Astrocyte of the spinal cord (primary cell): ENCODE measurements around the gene RNF212B.

Experiments
- DNase-seq: peaks from one replicate; pipeline ENCODE4 v3.0.0; 2011; ENCODE audit warnings: low read depth, low spot score
- H3K4me3 ChIP-seq: 2 replicates; pipeline ENCODE4 v1.5.1; 2011; ENCODE audit warnings: low read depth, mild to moderate bottlenecking, low read length, moderate library complexity
- in situ Hi-C: cut with HindIII; loops from 2 replicates; pipeline ENCODE4 v1.10.0; 2017; ENCODE audit warnings: low sequenced_read_pairs
- TF ChIP-seq, protein P1 (sequence below): IDR thresholded peaks from 2 replicates; pipeline ENCODE4 v1.5.1; 2012; ENCODE audit warnings: low read depth, mild to moderate bottlenecking, low read length, inconsistent platforms

The RNF212B gene

DNA sequence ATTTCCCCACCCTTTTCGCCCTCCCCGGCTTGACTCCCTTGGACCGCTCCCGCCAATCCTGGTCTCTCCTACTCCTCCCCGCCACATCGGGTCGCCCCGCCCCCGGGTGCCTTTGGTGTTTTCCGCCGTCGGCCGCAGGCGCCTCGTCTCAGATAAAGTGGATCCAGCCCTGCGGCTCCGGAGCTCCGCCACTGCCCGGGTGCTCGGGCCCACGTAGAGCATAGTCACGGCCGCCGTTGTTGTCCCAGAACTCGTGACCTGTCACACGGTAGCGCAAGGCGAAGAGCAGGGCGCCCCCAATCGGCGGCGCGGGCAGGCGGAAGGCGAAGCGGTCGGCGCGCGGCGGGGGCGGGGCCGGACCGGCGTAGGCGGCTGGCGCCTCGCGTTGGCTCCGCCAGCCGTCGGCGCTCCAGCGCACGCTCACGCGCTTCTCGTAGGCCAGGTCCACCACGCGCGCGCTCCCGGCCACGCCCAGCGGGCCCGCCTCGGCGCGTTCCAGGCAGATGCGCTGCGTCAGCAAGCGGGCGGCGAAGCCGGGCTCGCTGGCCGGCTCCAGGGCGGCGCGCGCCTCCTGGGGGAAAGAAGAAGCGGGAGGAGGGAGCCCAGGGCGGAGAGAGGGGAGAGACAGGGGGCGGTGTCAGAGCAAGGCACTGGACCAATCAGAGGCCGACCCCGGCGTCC, 63.7 kb downstream of the RNF212B start:
- peak; percentile 99 for DNase-seq
- TF ChIP-seq, protein P1, sequence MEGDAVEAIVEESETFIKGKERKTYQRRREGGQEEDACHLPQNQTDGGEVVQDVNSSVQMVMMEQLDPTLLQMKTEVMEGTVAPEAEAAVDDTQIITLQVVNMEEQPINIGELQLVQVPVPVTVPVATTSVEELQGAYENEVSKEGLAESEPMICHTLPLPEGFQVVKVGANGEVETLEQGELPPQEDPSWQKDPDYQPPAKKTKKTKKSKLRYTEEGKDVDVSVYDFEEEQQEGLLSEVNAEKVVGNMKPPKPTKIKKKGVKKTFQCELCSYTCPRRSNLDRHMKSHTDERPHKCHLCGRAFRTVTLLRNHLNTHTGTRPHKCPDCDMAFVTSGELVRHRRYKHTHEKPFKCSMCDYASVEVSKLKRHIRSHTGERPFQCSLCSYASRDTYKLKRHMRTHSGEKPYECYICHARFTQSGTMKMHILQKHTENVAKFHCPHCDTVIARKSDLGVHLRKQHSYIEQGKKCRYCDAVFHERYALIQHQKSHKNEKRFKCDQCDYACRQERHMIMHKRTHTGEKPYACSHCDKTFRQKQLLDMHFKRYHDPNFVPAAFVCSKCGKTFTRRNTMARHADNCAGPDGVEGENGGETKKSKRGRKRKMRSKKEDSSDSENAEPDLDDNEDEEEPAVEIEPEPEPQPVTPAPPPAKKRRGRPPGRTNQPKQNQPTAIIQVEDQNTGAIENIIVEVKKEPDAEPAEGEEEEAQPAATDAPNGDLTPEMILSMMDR = peak; percentile 64
- in situ Hi-C loops = no loop called here
- peak overlapping the region; percentile 63 for H3K4me3 ChIP-seq

DNA sequence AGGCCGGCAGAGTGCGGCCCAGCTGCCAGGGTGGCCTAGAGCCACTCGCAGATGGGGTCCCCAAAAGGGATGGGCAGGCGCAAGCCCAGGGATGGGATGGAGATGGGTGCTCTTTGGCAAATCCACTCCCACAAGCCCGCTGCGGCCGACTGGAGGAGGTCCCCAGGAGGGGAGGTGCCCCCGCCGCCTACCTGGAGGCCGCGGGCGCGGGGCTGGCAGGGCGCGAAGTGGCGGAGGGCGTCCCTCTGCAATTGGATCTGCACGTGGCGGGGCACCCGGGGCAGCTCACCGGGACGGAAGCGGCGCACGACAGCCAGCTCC, 64.2 kb downstream of the RNF212B start:
- DNase-seq = no peak
- TF ChIP-seq, protein P1 = no peak
- in situ Hi-C loops = no loop called here
- H3K4me3 ChIP-seq = peak overlapping the region; percentile 50

DNA sequence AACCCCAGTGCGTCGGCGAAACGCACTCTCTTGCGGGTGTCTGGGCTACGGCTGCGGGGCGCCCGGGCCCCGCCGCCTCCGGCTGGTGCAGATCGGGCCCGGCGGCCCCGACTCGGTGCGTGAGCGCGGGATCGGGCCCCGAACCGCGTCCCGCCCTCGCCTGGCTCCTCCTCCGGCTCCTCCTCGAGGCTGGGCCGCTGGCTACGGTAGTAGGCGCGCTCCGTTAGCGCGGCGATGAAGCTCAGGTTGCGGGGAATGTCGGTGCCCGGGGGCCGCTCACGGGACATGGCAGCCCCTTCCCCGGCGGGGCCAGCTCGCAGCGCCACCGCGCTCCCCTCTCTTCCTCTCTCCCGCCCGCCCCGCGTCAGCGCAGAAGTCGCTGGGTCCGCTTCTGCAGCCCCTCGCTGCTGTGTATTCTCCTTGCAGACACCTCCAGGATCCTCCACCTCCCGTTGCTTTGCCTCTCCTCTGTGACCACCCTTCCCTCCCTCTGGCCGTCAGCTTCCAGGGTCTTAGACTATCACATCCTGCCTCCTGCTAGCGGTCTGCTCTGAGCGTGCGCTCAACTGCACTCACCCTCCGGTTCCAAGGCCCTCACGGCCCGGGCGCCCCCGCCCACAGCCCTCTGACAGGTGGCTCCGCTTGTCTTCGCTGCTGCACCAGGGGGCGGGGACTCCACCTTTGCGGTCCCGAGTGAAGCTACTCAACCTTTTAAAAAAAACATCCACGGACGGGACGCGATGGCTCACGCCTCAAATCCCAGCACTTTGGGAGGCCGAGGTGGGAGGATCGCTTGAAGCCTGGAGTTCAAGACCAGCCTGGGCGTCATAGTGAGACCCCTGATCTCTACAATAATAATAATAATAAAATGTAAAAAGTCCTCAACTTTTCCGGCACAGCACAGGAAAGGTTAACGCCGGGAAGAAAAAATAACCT, 64.8 kb downstream of the RNF212B start, which contains the start of gene PPP1R3E:
Gene PPP1R3E (minus strand): TSS at position 570 of the 936 bp plus-strand sequence. CDS start 283 bp downstream, at position 287.
- DNase-seq = peak; percentile 46
- TF ChIP-seq, protein P1 = no peak

DNA sequence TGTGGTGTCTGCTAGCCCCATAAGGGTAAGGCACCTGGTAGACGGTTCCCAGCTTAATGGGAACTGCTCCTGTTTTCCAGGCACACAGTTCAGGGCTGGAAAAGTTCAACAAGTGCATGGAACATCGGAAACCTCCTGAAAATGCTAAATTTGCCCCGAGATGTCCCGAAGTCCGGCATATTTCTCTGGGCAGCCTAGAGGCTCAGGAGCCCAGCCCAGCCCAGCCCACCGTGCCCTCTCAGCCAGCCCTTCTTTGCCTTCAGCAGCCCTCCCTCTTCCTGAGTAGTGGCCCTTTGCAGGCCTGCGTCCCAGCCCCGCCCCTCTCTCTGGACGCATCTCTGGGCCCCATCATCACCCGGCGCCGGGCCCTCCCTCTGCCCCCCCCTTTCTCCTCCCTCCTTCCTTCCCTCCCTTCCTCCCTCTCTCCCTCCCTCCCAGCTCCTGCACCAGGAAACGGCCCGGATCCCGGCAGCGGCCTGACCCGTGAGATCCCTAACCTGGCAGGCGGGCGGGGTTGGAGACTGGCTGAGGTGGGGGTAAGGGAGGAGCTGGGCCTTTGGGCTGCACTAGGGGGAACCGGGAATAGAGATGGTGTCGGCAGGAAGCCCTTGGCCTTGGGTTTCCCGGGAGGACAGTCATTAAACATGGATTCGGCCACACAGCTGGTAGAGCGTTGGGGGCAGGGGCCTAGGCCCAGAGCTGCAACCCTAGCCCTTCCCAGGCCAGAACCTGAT, 68.8 kb downstream of the RNF212B start, which contains the start of gene BCL2L2:
Gene BCL2L2 (plus strand): TSS at position 422 of the 734 bp plus-strand sequence. CDS start 935 bp downstream, outside the sequence.
- TF ChIP-seq, protein P1 = no peak
- peak within 1 kb of the TSS; percentile 95 for H3K4me3 ChIP-seq
- in situ Hi-C loops = no loop called here
- DNase-seq = peak; percentile 91

More for the DNA sequence above, 64.8 kb downstream of the RNF212B start, which contains the start of gene PPP1R3E:
- in situ Hi-C loops = no loop called here
- H3K4me3 ChIP-seq = peak within 1 kb of the TSS; percentile 50

DNA sequence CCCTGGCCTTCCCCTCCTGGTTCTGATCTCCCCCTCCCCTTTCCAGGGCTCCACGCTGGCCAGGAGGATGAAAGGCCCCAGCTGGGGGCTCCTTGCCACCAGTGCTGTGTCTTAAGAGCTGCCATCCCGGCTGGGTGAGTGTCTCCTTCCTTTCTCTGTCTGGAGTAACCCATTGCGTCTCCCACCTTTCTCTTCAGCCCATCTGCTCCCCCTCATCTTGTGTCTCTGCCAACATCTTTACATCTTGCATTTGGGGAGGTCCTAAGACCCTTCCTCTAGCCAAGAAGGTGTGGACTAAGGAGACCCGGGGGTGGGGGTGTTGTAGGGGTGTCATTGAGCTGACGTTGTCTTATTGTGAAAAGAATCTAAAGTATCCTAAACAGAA, 69.4 kb downstream of the RNF212B start:
- TF ChIP-seq, protein P1 = no peak
- DNase-seq = no peak
- in situ Hi-C loops = no loop called here
- H3K4me3 ChIP-seq = peak overlapping the region; percentile 95
